Natural killer cell (primary cell): ENCODE results near the gene MOSMO. TPM values are rescaled to one million over a fixed set of nuclear protein-coding genes. Genes with fewer than 3 reads are reported as not detected.

Source experiments
- ATAC-seq, 3 donors: fragments of 150-1000 bp in 2 of 3; fragments of 200-7000 bp in 1 of 3; cut with Tn5 transposase; 1 replicate in 1 of 3; 2 replicates in 2 of 3; pipeline ENCODE4 v1.10.0; 2021; ENCODE audit warnings: mild to moderate bottlenecking in 2 of 3, moderate library complexity in 2 of 3
- DNase-seq, 2 donors: peaks; one replicate each; pipeline versions ENCODE4 v3.0.0 to v3.0.0-alpha.2; 2013 to 2021; ENCODE audit warnings: mixed read lengths in 1 of 2
- H3K27ac ChIP-seq: one replicate; pipeline ENCODE4 v1.5.1; 2013; ENCODE audit warnings: mild to moderate bottlenecking, low read length
- H3K27me3 ChIP-seq: one replicate; pipeline ENCODE4 v1.6.1; 2013; ENCODE audit warnings: low read length; ENCODE audit not compliant: control insufficient read depth, insufficient read depth
- H3K36me3 ChIP-seq: one replicate; pipeline ENCODE4 v1.6.1; 2013; ENCODE audit warnings: low read length; ENCODE audit not compliant: control insufficient read depth, insufficient read depth
- H3K4me1 ChIP-seq: one replicate; pipeline ENCODE4 v1.6.1; 2013; ENCODE audit warnings: low read length; ENCODE audit not compliant: control insufficient read depth, insufficient read depth
- H3K4me3 ChIP-seq: one replicate; pipeline ENCODE4 v1.5.1; 2013; ENCODE audit warnings: low read length
- H3K9me3 ChIP-seq: one replicate; pipeline ENCODE4 v1.6.1; 2013; ENCODE audit warnings: low read length; ENCODE audit not compliant: control insufficient read depth, insufficient read depth
- H3K27ac Mint-ChIP-seq, 2 donors: one replicate each; pipeline ENCODE4 v1.8.0; 2022; ENCODE audit warnings: mild to moderate bottlenecking in 2 of 2, mixed read lengths in 2 of 2, moderate library complexity in 1 of 2
- H3K27me3 Mint-ChIP-seq, 2 donors: one replicate each; pipeline ENCODE4 v1.8.0; 2022; ENCODE audit warnings: low read depth in 2 of 2, mixed read lengths in 2 of 2
- H3K36me3 Mint-ChIP-seq: one replicate; pipeline ENCODE4 v1.8.0; 2022; ENCODE audit warnings: mixed read lengths
- H3K4me1 Mint-ChIP-seq, 2 donors: one replicate each; pipeline ENCODE4 v1.8.0; 2022; ENCODE audit warnings: mixed read lengths in 2 of 2
- H3K4me3 Mint-ChIP-seq: one replicate; pipeline ENCODE4 v1.8.0; 2022; ENCODE audit warnings: mild to moderate bottlenecking, moderate library complexity, mixed read lengths
- H3K9me3 Mint-ChIP-seq, 2 donors: one replicate each; pipeline ENCODE4 v1.8.0; 2022; ENCODE audit warnings: mixed read lengths in 2 of 2
- CTCF ChIP-seq: fragments of 200-600 bp; IDR thresholded peaks from one replicate; pipeline ENCODE4 v1.8.0; 2022; ENCODE audit warnings: antibody characterized with exemption
- WGBS: methylation state at CpG from one replicate; pipeline ENCODE4 v1.1.7; 2013; ENCODE audit warnings: missing lambda C conversion rate; ENCODE audit not compliant: insufficient coverage; 5-methylcytosine and 5-hydroxymethylcytosine counted together
- intact Hi-C: fragments of 100-400 bp; cut with micrococcal nuclease; formaldehyde crosslinking; loops from one replicate; pipeline ENCODE4 v1.14.2; 2022
- total RNA-seq, 4 donors: library from RNA; stranded (reverse); fragments of 120-200 nt in 1 of 4; gene quantifications; one replicate each; pipeline versions ENCODE4 v1.2.3 to v1.2.4, GENCODE V29; 2013 to 2022

The MOSMO gene
- total RNA-seq, 3 donors from 2014 or later (not counting 1 experiment from before 2014, with no cell fraction given) = 8.6 to 10.3 (median 9.3) TPM

- Histone ChIP-seq H3K27me3 (no peaks in the 10 kb centered on the region), H3K9me3 (no peaks in the 10 kb centered on the region), H3K36me3 (no peaks in the 10 kb centered on the region), H3K4me1 (no peaks in the 10 kb centered on the region), H3K4me3 (no peak within 1 kb of the TSS), H3K27ac (no peak within 1 kb of the TSS)
- peaks cover 4 to 7% of the 10 kb centered on the region in 2 donors for H3K27me3 Mint-ChIP-seq
- no peak within 1 kb of the TSS for H3K27ac Mint-ChIP-seq
- H3K4me3 Mint-ChIP-seq = no peak within 1 kb of the TSS
- intact Hi-C loops = no loop called here
- ATAC-seq = no peak
- WGBS = 85% methylated on average over 9 of the region's 9 CpGs
- H3K9me3 Mint-ChIP-seq = no peaks in the 10 kb centered on the region
- H3K36me3 Mint-ChIP-seq = no peaks in the 10 kb centered on the region
- no peaks in the 10 kb centered on the region for H3K4me1 Mint-ChIP-seq
- DNase-seq = no peak
- TF ChIP-seq CTCF = no peak
These were observed 84.4 kb downstream of the MOSMO start, which contains the start of gene VWA3A for GRCh38 chr16:22092143-22092933. Gene VWA3A (plus strand): TSS chr16:22092541. CDS start chr16:22092638, 97 bp downstream.

GRCh38 chr16:22093331-22093730 is 85.4 kb downstream of the MOSMO start:
- Mint-ChIP-seq H3K36me3 (no peaks in the 10 kb centered on the region), H3K27me3 (peaks cover 4 to 7% of the 10 kb centered on the region in 2 donors), H3K4me3 (no peak overlapping the region), H3K4me1 (no peaks in the 10 kb centered on the region), H3K27ac (no peak overlapping the region), H3K9me3 (no peaks in the 10 kb centered on the region)
- 93% methylated on average over 3 of the region's 3 CpGs for WGBS
- intact Hi-C loops = no loop called here
- Histone ChIP-seq H3K9me3 (no peaks in the 10 kb centered on the region), H3K27ac (no peak overlapping the region), H3K4me1 (no peaks in the 10 kb centered on the region), H3K4me3 (no peak overlapping the region), H3K27me3 (no peaks in the 10 kb centered on the region), H3K36me3 (no peaks in the 10 kb centered on the region)
- TF ChIP-seq CTCF = no peak
- no peak for ATAC-seq
- DNase-seq = no peak

- no peaks in the 10 kb centered on the region for H3K27me3 ChIP-seq
- WGBS = 70% methylated on average over 1 of the region's 3 CpGs
- peaks cover 3% of the 10 kb centered on the region for H3K4me1 ChIP-seq
- H3K4me3 Mint-ChIP-seq = no peak overlapping the region
- no peaks in the 10 kb centered on the region for H3K9me3 Mint-ChIP-seq
- ATAC-seq = no peak
- no peak for DNase-seq
- no peaks in the 10 kb centered on the region for H3K9me3 ChIP-seq
- H3K36me3 ChIP-seq = no peaks in the 10 kb centered on the region
- no peaks in the 10 kb centered on the region for H3K36me3 Mint-ChIP-seq
- peaks cover 0 to 4% of the 10 kb centered on the region in 2 donors for H3K4me1 Mint-ChIP-seq
- intact Hi-C loops = no loop called here
- H3K27ac ChIP-seq = no peak overlapping the region
- H3K4me3 ChIP-seq = no peak overlapping the region
- no peak overlapping the region for H3K27ac Mint-ChIP-seq
- no peak for TF ChIP-seq CTCF
- peaks cover 4 to 7% of the 10 kb centered on the region in 2 donors for H3K27me3 Mint-ChIP-seq
These were observed 86.1 kb downstream of the MOSMO start for GRCh38 chr16:22093996-22094395.
